Esophagus (tissue), 2 donors: ENCODE results near the gene GTF2IRD1. TPM values are rescaled to one million over a fixed set of nuclear protein-coding genes. Genes with fewer than 3 reads are reported as not detected.
A peak's percentile ranks its signal among the peaks of the same experiment; 100 is the strongest.
"Not testable (repeated sequence)": the region's sequence is repeated elsewhere in the genome, so short reads cannot be mapped to it uniquely, and the experiment has no call there.

Experiments used
- H3K27ac ChIP-seq, 2 donors: one replicate each; pipeline ENCODE4 v1.5.1; 2013; ENCODE audit warnings: low read depth in 2 of 2, mild to moderate bottlenecking in 2 of 2, inconsistent platforms in 1 of 2, low read length in 1 of 2, moderate library complexity in 1 of 2
- H3K27me3 ChIP-seq, 2 donors: one replicate each; pipeline ENCODE4 v1.6.1; 2013; ENCODE audit warnings: low read length in 2 of 2, control low read depth in 1 of 2, mild to moderate bottlenecking in 1 of 2; ENCODE audit not compliant: insufficient read depth in 2 of 2, control insufficient read depth in 1 of 2
- H3K36me3 ChIP-seq, 2 donors: one replicate each; pipeline ENCODE4 v1.6.1; 2013; ENCODE audit warnings: low read length in 1 of 2; ENCODE audit not compliant: control insufficient read depth in 2 of 2, insufficient read depth in 2 of 2
- H3K4me1 ChIP-seq, 2 donors: one replicate each; pipeline ENCODE4 v1.6.1; 2013; ENCODE audit warnings: low read length in 1 of 2; ENCODE audit not compliant: control insufficient read depth in 2 of 2, insufficient read depth in 2 of 2
- H3K4me3 ChIP-seq, 2 donors: one replicate each; pipeline ENCODE4 v1.5.1; 2013; ENCODE audit warnings: low read length in 2 of 2, mild to moderate bottlenecking in 2 of 2, low read depth in 1 of 2, moderate library complexity in 1 of 2
- H3K9me3 ChIP-seq, 2 donors: one replicate each; pipeline ENCODE4 v1.6.1; 2013; ENCODE audit warnings: mild to moderate bottlenecking in 2 of 2, low read depth in 1 of 2, low read length in 1 of 2, moderate library complexity in 1 of 2; ENCODE audit not compliant: control insufficient read depth in 2 of 2, insufficient read depth in 1 of 2
- WGBS, 2 donors: extraction: QIAGEN DNeasy Blood & Tissue Kit; methylation state at CpG; one replicate each; pipeline ENCODE4 v1.1.7; 2013; 5-methylcytosine and 5-hydroxymethylcytosine counted together
- polyA plus RNA-seq, 2 donors: library from polyadenylated mRNA; stranded (reverse); fragments of 200-250 nt; gene quantifications; one replicate each; pipeline ENCODE4 v1.2.3, GENCODE V29; 2013
- donor health status: healthy with polysubstance abuse.
- donor health status: Bipolar disorder and iron deficiency.

Gene GTF2IRD1
- polyA plus RNA-seq, 2 donors = 30.4 to 43.4 TPM

DNA sequence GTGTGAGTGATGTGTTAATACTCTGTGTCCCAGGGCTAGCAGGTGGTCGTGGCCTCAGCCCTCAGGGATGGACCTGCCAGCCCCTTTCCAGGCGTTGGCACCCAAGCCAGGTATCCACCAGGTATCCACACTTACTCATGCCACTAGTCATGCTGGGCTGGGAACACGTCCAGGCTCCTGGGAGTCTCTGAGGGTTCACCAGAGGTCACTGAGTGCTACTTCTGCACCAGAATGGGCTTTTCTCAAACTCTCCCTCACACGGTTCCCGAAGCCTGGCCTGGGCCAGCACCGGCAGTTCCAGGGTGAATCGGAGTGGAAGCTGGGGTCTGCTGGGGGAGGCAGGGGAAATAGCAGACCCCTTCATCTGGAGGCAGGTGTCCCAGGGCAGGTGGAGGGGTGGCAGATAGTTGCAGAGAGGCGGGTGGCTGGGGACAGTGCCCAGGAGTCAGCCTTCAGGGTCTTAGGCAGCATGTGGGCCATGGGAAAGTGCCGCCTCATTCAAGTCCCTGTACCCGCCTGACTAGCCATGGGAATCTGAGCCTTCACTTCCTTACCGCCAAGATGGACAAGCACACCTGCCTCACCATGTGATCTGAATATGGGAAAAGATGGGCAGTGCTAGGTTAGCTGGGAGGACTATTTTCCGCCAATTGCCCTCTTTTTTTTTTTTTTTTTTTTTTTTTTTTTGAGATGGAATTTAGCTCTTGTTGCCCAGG, 108.3 kb downstream of the GTF2IRD1 start:
- H3K27ac ChIP-seq = no peak overlapping the region
- H3K4me1 ChIP-seq = no peaks in the 10 kb centered on the region
- H3K27me3 ChIP-seq = no peaks in the 10 kb centered on the region
- WGBS, 2 donors = 83 to 85% methylated on average over 12 of the region's 12 CpGs
- no peak overlapping the region for H3K4me3 ChIP-seq
- H3K36me3 ChIP-seq = peaks cover 5 to 31% of the 10 kb centered on the region in 2 donors
- H3K9me3 ChIP-seq = no peaks in the 10 kb centered on the region

DNA sequence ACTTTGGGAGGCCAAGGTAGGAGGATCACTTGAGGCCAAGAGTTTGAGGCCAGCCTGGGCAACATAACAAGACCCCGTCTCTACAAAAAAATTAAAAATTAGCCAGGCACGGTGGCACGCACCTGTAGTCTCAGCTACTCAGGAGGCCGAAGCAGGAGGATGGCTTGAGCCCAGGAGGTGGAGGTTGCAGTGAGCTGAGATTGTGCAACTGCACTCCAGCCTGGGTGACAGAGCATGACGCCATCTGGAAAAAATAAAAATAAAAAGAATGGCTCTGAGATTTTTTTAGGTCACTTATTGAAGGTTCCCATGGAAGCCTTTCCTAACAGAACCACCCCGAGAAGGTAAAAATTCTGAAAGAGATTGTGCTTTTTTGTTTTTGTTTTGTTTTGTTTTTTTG, 109.9 kb downstream of the GTF2IRD1 start:
- not testable (repeated sequence) for H3K4me1 ChIP-seq, H3K9me3 ChIP-seq, H3K27me3 ChIP-seq, H3K4me3 ChIP-seq, H3K27ac ChIP-seq
- 96 to 97% methylated on average over 6 of the region's 6 CpGs for WGBS, 2 donors
- peaks cover 4 to 25% of the 10 kb centered on the region in 2 donors for H3K36me3 ChIP-seq

DNA sequence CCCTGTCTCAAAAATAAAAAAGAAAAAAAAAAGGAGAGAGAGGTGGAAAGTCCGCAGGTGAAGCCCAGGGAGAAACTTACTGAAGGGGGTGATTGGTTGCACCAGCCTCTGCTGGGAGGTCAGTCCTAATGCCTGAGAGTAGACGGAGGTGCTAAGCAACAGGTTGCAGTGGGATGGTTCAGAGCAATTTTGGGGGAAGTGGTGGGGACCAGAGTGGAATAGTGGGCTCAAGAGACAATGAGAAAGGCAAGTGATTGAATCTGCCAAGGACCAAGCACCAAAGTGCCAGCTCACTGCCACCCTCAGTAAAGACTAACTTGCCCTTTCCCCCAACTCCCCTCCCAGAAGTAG, 113.6 kb downstream of the GTF2IRD1 start:
- 82 to 86% methylated on average over 2 of the region's 2 CpGs for WGBS, 2 donors
- H3K4me3 ChIP-seq = no peak overlapping the region
- H3K27ac ChIP-seq = no peak overlapping the region
- peaks cover 0 to 15% of the 10 kb centered on the region in 2 donors for H3K36me3 ChIP-seq
- H3K27me3 ChIP-seq = no peaks in the 10 kb centered on the region
- no peaks in the 10 kb centered on the region for H3K9me3 ChIP-seq
- no peaks in the 10 kb centered on the region for H3K4me1 ChIP-seq

DNA sequence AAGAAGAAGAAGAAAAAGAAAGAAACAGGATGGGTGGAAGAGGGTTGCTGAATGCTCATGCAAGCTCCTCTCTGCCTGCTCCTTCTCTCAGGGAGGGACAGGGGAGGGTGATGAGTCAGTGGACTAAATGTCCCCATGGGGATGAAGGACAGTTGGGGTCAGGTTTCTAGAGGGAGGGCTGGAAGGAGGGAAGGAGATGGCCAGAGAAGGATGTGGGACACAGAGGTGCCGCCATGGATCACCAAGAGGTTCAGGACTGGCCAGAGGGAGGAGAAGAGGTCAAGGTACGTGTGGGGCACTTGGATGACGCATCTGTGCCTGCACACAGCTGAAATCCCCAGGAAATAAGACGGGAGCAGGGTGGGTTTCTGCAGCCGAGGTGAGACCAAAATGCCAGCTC, 115.0 kb downstream of the GTF2IRD1 start:
- no peak overlapping the region for H3K4me3 ChIP-seq
- H3K27ac ChIP-seq = no peak overlapping the region
- H3K36me3 ChIP-seq = peaks cover 0 to 9% of the 10 kb centered on the region in 2 donors
- H3K9me3 ChIP-seq = no peaks in the 10 kb centered on the region
- H3K4me1 ChIP-seq = peaks cover 0 to 10% of the 10 kb centered on the region in 2 donors
- H3K27me3 ChIP-seq = no peaks in the 10 kb centered on the region
- 68% methylated on average over 5 of the region's 5 CpGs for WGBS, 2 donors

DNA sequence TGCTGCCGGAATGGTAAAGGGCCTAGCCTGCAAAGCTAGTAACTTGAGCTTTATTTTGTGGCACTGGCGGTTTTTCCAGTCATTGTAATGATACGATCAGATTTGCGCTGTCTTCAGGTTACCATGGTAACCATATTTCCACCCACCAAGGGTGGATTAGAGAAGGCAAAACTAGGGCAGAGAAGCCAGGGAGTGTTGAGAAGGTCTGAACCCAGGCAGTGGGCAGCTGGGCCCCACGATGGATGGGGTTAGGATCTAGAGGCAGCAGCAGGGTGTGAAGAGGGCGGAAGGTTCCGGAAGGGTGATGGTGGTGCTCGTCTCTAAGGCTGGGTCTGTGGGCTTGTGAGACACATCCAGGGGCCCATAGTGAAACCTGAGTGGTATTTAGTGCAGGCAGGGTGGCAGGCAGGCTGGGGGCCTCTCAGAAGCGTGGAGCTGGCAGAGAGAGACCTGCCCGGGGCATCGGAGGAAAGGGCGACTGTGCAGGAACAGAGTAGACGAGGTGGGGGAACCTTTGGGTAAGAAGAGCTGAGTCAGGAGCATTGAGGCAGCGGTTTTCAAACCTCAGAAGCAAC, 115.9 kb downstream of the GTF2IRD1 start:
- no peak overlapping the region for H3K27ac ChIP-seq
- no peaks in the 10 kb centered on the region for H3K27me3 ChIP-seq
- H3K9me3 ChIP-seq = no peaks in the 10 kb centered on the region
- WGBS, 2 donors = 84 to 86% methylated on average over 14 of the region's 14 CpGs
- peaks cover 0 to 10% of the 10 kb centered on the region in 2 donors for H3K4me1 ChIP-seq
- no peak overlapping the region for H3K4me3 ChIP-seq
- peaks cover 0 to 9% of the 10 kb centered on the region in 2 donors for H3K36me3 ChIP-seq

DNA sequence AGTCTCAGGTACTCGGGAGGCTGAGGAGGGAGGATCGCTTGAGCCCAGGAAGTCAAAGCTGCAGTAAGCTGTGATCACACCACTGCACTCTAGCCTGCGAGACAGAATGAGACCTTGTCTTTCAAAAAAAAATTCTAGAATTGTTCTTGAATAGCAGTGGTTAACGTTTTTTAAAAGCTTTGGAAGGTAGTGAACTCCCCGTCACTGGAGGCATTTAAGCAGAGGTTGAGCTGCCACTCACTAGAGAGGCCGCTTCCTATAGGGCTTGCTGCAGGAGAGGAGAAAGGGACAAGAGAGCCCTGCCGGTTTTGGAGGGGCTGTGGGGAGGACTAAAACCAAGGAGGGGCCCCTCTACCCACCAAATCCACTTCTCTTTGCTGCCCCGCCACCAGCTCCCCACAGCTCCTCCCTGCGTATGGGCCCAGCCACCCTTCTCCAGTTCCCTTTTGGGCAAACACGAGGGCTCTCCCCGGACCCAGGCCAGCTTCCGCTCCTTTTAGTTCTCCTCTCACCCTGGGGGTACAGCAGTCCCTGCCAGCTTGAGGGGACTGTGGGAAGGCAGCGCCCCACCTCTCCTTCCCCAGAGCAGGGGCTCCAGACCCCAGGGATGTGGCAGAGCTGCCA, 116.9 kb downstream of the GTF2IRD1 start:
- H3K27ac ChIP-seq = no peak overlapping the region
- H3K27me3 ChIP-seq = no peaks in the 10 kb centered on the region
- H3K4me1 ChIP-seq = peaks cover 0 to 10% of the 10 kb centered on the region in 2 donors
- WGBS, 2 donors = 89 to 90% methylated on average over 13 of the region's 13 CpGs
- no peaks in the 10 kb centered on the region for H3K9me3 ChIP-seq
- H3K4me3 ChIP-seq = no peak overlapping the region
- H3K36me3 ChIP-seq = peaks cover 0 to 9% of the 10 kb centered on the region in 2 donors

DNA sequence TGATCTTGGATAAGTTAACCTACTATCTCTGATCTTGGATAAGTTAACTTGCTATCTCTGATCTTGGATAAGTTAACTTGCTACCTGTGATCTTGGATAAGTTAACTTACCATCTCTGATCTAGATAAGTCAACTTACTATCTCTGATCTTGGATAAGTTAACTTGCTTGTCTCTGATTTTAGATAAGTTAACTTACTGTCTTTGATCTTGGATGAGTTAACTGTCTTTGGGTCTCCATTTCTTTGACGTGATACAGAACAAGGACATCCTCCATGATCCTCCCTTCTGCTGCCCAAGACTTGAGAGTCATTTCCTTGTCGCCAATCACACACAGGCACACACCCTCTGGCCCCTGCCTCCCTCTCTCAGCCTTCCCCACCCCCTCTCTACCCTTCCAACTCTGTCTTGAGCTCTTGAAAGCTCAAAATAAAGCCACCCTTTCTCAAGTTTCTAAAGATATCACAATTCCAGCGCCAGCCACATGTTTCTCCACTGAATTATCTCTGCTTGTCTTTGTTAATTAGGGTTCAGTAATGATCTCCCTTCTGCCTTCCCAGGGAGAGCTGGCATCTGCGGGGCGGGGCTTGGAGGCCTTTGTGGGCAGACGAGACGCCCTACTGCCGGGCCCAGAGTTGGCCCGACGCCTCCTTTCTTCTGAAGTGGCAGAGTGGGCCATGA, 118.7 kb downstream of the GTF2IRD1 start:
- 40 to 42% methylated on average over 10 of the region's 10 CpGs for WGBS, 2 donors
- H3K27ac ChIP-seq = peak overlapping the region; percentile 57 to 81
- H3K27me3 ChIP-seq = no peaks in the 10 kb centered on the region
- peaks cover 0 to 9% of the 10 kb centered on the region in 2 donors for H3K36me3 ChIP-seq
- H3K4me1 ChIP-seq = peaks cover 0 to 10% of the 10 kb centered on the region in 2 donors
- no peaks in the 10 kb centered on the region for H3K9me3 ChIP-seq
- H3K4me3 ChIP-seq = no peak overlapping the region

DNA sequence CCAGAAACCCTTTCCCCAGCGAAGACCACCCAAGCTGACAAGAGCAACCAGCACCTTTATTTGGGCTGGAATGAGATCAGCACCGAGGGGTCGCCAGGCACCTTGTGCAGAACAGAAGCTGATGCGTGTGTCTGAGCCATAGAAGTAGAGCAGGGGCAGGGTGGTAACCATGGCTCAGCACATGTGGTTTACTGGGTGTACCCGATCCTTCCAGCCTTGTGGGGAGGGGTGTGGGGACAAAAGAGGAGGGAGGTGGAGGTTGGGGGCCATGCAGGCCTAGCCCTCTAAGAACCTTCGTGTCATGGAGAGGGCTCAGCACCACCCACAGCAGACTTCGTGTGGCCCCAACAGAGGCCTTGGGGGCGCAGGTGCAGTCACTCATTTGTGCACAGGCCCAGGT, 119.8 kb downstream of the GTF2IRD1 start:
- Histone ChIP-seq H3K9me3 (no peaks in the 10 kb centered on the region), H3K27me3 (no peaks in the 10 kb centered on the region), H3K27ac (peak overlapping the region; percentile 13 to 57), H3K4me3 (no peak overlapping the region), H3K4me1 (peaks cover 0 to 10% of the 10 kb centered on the region in 2 donors), H3K36me3 (peaks cover 0 to 9% of the 10 kb centered on the region in 2 donors)
- WGBS, 2 donors = 76% methylated on average over 8 of the region's 8 CpGs

DNA sequence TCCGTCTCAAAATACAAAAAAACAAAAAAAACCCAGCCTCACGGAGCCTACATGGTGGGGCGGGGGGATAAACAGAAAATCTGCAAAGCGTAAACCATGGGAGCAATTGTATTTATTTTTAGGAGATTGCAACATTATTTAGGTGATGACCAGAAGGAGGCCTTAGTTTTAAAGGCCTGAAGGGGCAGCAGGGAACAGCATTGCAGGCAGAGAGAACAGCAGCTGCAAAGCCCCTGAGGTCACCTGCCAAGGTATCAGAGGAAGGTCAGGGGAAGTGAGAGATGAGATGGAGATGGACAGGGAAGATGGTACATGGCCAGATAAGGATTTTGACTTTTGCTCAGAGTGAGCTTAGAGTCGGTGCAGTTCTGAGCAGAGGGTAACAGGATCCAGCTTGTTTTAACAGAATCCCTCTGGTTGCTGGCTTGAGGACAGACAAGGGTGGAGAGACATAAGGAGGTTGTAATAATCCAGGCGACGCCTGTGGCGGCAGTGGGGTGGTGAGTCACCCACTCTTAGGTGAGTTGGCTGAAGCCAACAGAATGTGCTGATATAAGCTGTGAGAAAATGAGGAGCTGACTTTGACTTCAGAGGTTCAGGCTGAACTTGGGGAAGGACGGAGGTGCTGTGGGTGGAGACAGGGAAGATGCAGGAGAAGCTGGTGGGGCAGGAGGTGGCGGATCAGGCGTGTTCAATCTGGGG, 121.5 kb downstream of the GTF2IRD1 start:
- H3K36me3 ChIP-seq = peaks cover 0 to 3% of the 10 kb centered on the region in 2 donors
- H3K27ac ChIP-seq = peak overlapping the region; percentile 83 to 96
- H3K27me3 ChIP-seq = no peaks in the 10 kb centered on the region
- H3K4me1 ChIP-seq = peaks cover 0 to 12% of the 10 kb centered on the region in 2 donors
- H3K4me3 ChIP-seq = no peak overlapping the region
- WGBS, 2 donors = 50 to 68% methylated on average over 11 of the region's 11 CpGs
- no peaks in the 10 kb centered on the region for H3K9me3 ChIP-seq
